Panc1 (cell line): ENCODE measurements around the gene PPP1R15A. TPM values are rescaled to one million over a fixed set of nuclear protein-coding genes. Genes with fewer than 3 reads are reported as not detected.
A peak's percentile ranks its signal among the peaks of the same experiment; 100 is the strongest.

Experiments
- ATAC-seq: fragments of 200-7000 bp; cut with Tn5 transposase; 2 replicates; pipeline ENCODE4 v1.9.1; 2020; ENCODE audit warnings: mild to moderate bottlenecking, moderate library complexity
- BruUV-seq: library from RNA; stranded (reverse); fragments of 400-500 nt; replicated peaks from 2 replicates; lab custom pipeline; 2021; lab: Mats Ljungman, UMichigan
- CTCF ChIA-PET: fragments of 300-600 bp; sonication (Branson Sonifier 250); formaldehyde crosslinking; loops from one replicate; lab custom pipeline; 2022; ENCODE audit warnings: antibody characterized with exemption; lab: Charles Lee
- POLR2A ChIA-PET: fragments of 300-600 bp; sonication (Branson Sonifier 250); formaldehyde crosslinking; loops from one replicate; lab custom pipeline; 2022; ENCODE audit warnings: antibody characterized with exemption; lab: Charles Lee
- DNase-seq: peaks from one replicate; pipeline ENCODE4 v3.0.0-alpha.2; 2010; ENCODE audit warnings: low read depth, low spot score
- H3K27ac ChIP-seq: 2 replicates; pipeline ENCODE4 v1.5.1; 2011; ENCODE audit warnings: mild to moderate bottlenecking, low read length, inconsistent platforms
- H3K27me3 ChIP-seq: fragments of 200-500 bp; sonication (Bioruptor generic); 2 replicates; pipeline ENCODE4 v1.6.0; 2014; ENCODE audit warnings: low read length, inconsistent platforms; ENCODE audit not compliant: control insufficient read depth, insufficient read depth
- H3K36me3 ChIP-seq: fragments of 200-500 bp; sonication (Bioruptor generic); 2 replicates; pipeline ENCODE4 v1.5.1; 2014; ENCODE audit warnings: inconsistent platforms, mild to moderate bottlenecking, low read length, moderate library complexity; ENCODE audit not compliant: control insufficient read depth, insufficient read depth
- H3K4me1 ChIP-seq: 2 replicates; pipeline ENCODE4 v1.5.1; 2011; ENCODE audit warnings: inconsistent platforms, mild to moderate bottlenecking, low read length, moderate library complexity; ENCODE audit not compliant: control insufficient read depth, insufficient read depth
- H3K4me3 ChIP-seq, 2 experiments: 2 replicates each; pipeline ENCODE4 v1.5.1; 2011 to 2012; ENCODE audit warnings: low read depth in 2 of 2, low read length in 2 of 2, mild to moderate bottlenecking in 2 of 2, inconsistent platforms in 1 of 2, moderate library complexity in 1 of 2
- H3K9me3 ChIP-seq: fragments of 200-500 bp; sonication (Bioruptor generic); 2 replicates; pipeline ENCODE4 v1.5.1; 2014; ENCODE audit warnings: low read depth, mild to moderate bottlenecking, inconsistent platforms, low read length, moderate library complexity; ENCODE audit not compliant: control insufficient read depth, insufficient read depth
- CTCF ChIP-seq: fragments of 450-650 bp; IDR thresholded peaks from 2 replicates; pipeline ENCODE4 v1.5.1; 2017; ENCODE audit warnings: mild to moderate bottlenecking
- POLR2AphosphoS5 ChIP-seq: IDR thresholded peaks from 2 replicates; pipeline ENCODE4 v1.6.1; 2012; ENCODE audit warnings: mild to moderate bottlenecking, low read depth, low read length, moderate library complexity
- SIN3A ChIP-seq: IDR thresholded peaks from 2 replicates; pipeline ENCODE4 v1.6.1; 2012; ENCODE audit warnings: low read depth, mild to moderate bottlenecking, low read length, moderate library complexity, borderline replicate concordance; ENCODE audit not compliant: insufficient read depth
- TCF7L2 ChIP-seq: IDR thresholded peaks from 2 replicates; pipeline ENCODE4 v1.6.1; 2011; ENCODE audit warnings: mild to moderate bottlenecking, low read depth, low read length, inconsistent platforms
- in situ Hi-C: cut with HindIII; loops from 2 replicates; pipeline ENCODE4 v1.10.0; 2016; ENCODE audit warnings: low sequenced_read_pairs, low pct_unique_long_range_greater_than_20kb
- intact Hi-C: fragments of 100-400 bp; cut with micrococcal nuclease; formaldehyde crosslinking; loops from one replicate; pipeline ENCODE4 v1.10.0; 2022; ENCODE audit not compliant: unreplicated experiment
- total RNA-seq: library from RNA; stranded (reverse); gene quantifications from one replicate; pipeline ENCODE4 v1.2.1, GENCODE V29; 2021; ENCODE audit not compliant: unreplicated experiment
- TF ChIP-seq, protein P1 (sequence below), 2 experiments: IDR thresholded peaks; 2 replicates each; pipeline ENCODE4 v1.6.1; 2011 to 2012; ENCODE audit warnings: low read depth in 2 of 2, control low read depth in 1 of 2, low read length in 1 of 2, mild to moderate bottlenecking in 1 of 2, moderate library complexity in 1 of 2; ENCODE audit not compliant: insufficient read depth in 1 of 2

Gene PPP1R15A
- total RNA-seq, 1 experiment from 2014 or later, result 27.1 TPM

DNA sequence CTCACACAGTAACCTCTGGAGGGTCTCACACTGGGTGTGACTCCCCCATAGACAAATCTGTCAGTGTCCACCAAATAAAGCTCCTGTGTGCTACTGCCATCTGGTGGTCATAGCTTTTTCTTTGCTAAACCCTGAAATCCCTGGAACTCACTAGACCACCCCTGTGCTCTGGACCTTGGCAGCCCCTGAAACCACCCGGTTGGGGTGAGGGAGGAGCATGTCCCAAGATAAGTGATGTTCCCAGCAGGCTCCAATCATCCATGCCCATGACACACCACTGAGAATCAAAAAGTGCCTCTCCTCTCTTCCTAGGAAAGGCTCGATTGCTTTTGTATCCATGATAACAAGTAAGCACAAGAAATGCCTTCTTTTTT is 29.4 kb upstream of the PPP1R15A start:
- TF ChIP-seq CTCF (peak; percentile 87), TCF7L2 (no peak)
- no peak overlapping the region for H3K27ac ChIP-seq
- no peak overlapping the region for H3K4me3 ChIP-seq
- ChIA-PET POLR2A (no interaction called here), CTCF (interaction anchor here (0.6 to 1.9 kb wide), 7 partner anchors 9 to 128 kb away, joined by 3 to 9 read pairs (median 4); no protein-coding TSS in a partner anchor)
- no TSS peak for BruUV-seq
- H3K27me3 ChIP-seq, result no peaks in the 10 kb centered on the region
- peak; percentile 76 for ATAC-seq
- intact Hi-C loops (no loop called here), in situ Hi-C loops (no loop called here)
- H3K36me3 ChIP-seq, result no peaks in the 10 kb centered on the region
- H3K9me3 ChIP-seq, result no peaks in the 10 kb centered on the region
- no peak for DNase-seq
- no peaks in the 10 kb centered on the region for H3K4me1 ChIP-seq

DNA sequence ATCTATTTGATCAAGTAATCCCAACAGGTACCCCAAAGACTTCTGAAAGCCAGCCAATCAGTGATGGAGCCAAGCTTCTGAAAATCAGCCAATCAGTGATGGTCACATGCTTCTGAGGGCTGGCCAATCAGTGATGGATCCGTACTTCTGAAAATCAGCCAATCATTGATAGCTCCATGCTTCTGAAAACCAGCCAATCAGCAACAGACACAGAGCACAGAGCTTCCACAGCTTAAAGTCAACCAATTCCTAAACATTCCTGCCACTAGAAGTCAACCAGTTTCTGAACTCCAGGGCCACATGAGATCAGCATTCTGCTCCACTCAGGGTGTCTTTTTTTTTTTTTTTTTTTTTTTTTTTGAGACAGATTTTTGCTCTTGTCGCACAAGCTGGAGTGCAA is 27.7 kb upstream of the PPP1R15A start:
- intact Hi-C loops, result no loop called here
- H3K9me3 ChIP-seq, result no peaks in the 10 kb centered on the region
- DNase-seq, result no peak
- no peaks in the 10 kb centered on the region for H3K36me3 ChIP-seq
- H3K27ac ChIP-seq, result no peak overlapping the region
- no peaks in the 10 kb centered on the region for H3K4me1 ChIP-seq
- ChIA-PET CTCF (interaction anchor here (0.6 to 0.7 kb wide), 2 partner anchors 13 to 126 kb away, joined by 5 to 8 read pairs; no protein-coding TSS in a partner anchor), POLR2A (no interaction called here)
- TF ChIP-seq TCF7L2 (no peak), POLR2AphosphoS5 (no peak), CTCF (no peak), SIN3A (no peak)
- TF ChIP-seq, protein P1, sequence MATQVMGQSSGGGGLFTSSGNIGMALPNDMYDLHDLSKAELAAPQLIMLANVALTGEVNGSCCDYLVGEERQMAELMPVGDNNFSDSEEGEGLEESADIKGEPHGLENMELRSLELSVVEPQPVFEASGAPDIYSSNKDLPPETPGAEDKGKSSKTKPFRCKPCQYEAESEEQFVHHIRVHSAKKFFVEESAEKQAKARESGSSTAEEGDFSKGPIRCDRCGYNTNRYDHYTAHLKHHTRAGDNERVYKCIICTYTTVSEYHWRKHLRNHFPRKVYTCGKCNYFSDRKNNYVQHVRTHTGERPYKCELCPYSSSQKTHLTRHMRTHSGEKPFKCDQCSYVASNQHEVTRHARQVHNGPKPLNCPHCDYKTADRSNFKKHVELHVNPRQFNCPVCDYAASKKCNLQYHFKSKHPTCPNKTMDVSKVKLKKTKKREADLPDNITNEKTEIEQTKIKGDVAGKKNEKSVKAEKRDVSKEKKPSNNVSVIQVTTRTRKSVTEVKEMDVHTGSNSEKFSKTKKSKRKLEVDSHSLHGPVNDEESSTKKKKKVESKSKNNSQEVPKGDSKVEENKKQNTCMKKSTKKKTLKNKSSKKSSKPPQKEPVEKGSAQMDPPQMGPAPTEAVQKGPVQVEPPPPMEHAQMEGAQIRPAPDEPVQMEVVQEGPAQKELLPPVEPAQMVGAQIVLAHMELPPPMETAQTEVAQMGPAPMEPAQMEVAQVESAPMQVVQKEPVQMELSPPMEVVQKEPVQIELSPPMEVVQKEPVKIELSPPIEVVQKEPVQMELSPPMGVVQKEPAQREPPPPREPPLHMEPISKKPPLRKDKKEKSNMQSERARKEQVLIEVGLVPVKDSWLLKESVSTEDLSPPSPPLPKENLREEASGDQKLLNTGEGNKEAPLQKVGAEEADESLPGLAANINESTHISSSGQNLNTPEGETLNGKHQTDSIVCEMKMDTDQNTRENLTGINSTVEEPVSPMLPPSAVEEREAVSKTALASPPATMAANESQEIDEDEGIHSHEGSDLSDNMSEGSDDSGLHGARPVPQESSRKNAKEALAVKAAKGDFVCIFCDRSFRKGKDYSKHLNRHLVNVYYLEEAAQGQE (IDR thresholded peaks at IDR 0.05; ENCODE audit: insufficient read depth in 1 of 2, low read depth in 2 of 2, low read length in 1 of 2), result no peak
- in situ Hi-C loops, result no loop called here
- ATAC-seq, result no peak
- H3K27me3 ChIP-seq, result no peaks in the 10 kb centered on the region
- no TSS peak for BruUV-seq
- H3K4me3 ChIP-seq, result no peak overlapping the region
